ENCODE results near the gene ADCYAP1R1.

Gene ADCYAP1R1

DNA sequence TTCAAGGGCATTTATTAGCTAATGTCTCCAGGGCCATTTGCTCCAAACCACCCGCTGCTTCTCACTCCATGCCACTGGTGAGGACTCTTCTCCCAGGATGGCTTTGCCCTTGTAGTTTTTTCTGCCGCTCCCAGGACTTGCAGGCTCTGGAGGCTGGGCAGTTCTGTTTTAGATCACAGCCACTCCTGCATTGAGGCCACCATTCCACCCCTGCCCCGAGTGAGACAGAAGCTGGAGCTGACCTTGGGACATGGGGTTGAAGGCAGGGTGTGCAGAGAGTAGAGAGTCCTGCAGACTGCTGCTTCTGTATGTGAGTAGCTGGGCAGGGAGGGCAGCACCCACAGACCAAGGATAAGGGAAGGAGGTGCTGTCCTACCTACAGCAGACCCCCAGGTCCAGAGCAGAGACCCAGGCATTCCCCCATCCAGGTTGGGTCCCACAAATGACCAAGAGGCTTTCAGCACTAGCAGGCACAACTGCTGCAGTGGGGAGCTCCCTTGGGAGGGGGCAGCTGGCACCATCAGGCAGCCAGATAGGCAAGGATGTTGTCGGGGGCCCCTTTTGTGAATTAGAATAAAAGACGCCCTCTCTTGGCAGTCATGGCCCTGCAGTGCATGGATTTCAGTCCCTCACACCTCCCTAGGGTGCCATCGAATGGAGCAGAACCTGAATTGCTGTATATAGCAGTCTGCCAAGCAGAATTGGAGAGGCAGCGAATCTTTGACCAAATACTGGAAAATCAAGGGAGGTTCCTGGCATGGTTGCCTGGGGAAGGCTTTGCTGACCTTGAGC, 22.7 kb upstream of the ADCYAP1R1 start:
- no peak for DNase-seq (ENCODE audit: low read depth, low spot score)
- in situ Hi-C loops (cut with HindIII; ENCODE audit: low sequenced_read_pairs): no loop called here
- TF ChIP-seq, protein P1, sequence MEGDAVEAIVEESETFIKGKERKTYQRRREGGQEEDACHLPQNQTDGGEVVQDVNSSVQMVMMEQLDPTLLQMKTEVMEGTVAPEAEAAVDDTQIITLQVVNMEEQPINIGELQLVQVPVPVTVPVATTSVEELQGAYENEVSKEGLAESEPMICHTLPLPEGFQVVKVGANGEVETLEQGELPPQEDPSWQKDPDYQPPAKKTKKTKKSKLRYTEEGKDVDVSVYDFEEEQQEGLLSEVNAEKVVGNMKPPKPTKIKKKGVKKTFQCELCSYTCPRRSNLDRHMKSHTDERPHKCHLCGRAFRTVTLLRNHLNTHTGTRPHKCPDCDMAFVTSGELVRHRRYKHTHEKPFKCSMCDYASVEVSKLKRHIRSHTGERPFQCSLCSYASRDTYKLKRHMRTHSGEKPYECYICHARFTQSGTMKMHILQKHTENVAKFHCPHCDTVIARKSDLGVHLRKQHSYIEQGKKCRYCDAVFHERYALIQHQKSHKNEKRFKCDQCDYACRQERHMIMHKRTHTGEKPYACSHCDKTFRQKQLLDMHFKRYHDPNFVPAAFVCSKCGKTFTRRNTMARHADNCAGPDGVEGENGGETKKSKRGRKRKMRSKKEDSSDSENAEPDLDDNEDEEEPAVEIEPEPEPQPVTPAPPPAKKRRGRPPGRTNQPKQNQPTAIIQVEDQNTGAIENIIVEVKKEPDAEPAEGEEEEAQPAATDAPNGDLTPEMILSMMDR (IDR thresholded peaks at IDR 0.05; ENCODE audit: low read depth, low read length): no peak
- no peak overlapping the region for H3K4me3 ChIP-seq (ENCODE audit: low read depth, low read length)

GRCh38 chr7:31033674-31034300, 18.3 kb upstream of the ADCYAP1R1 start:
- DNase-seq (ENCODE audit: low read depth, low spot score): no peak
- no peak overlapping the region for H3K4me3 ChIP-seq (ENCODE audit: low read depth, low read length)
- TF ChIP-seq, protein P1 (IDR thresholded peaks at IDR 0.05; ENCODE audit: low read depth, low read length): no peak
- in situ Hi-C loops (cut with HindIII; ENCODE audit: low sequenced_read_pairs): no loop called here

GRCh38 chr7:31036924-31037323, 15.2 kb upstream of the ADCYAP1R1 start:
- no peak overlapping the region for H3K4me3 ChIP-seq (ENCODE audit: low read depth, low read length)
- DNase-seq (ENCODE audit: low read depth, low spot score): no peak
- TF ChIP-seq, protein P1 (IDR thresholded peaks at IDR 0.05; ENCODE audit: low read depth, low read length): no peak
- in situ Hi-C loops (cut with HindIII; ENCODE audit: low sequenced_read_pairs): no loop called here

DNA sequence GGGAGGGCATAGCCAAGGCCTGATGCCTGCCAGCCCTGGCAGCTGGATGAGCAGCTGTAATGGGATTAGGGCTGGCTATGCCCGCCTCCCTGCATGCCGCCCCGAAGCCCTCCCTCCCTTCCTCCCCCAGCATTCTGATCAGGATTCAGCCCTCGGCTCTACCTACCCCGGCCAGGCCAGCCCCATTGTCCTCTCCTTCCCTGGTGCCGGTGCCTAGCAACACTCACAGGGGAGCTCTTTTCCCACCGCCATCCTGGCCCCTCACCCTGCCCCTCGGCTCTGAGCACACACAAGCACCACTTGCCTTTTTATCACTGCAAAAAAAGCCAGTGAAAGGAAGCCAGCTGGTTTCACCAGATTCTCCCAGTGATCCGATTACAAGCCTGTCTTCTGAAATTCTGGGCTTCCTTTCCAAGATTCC, 9.0 kb upstream of the ADCYAP1R1 start:
- H3K4me3 ChIP-seq (ENCODE audit: low read depth, low read length): no peak overlapping the region
- in situ Hi-C loops (cut with HindIII; ENCODE audit: low sequenced_read_pairs): no loop called here
- TF ChIP-seq, protein P1 (IDR thresholded peaks at IDR 0.05; ENCODE audit: low read depth, low read length): no peak
- DNase-seq (ENCODE audit: low read depth, low spot score): no peak

DNA sequence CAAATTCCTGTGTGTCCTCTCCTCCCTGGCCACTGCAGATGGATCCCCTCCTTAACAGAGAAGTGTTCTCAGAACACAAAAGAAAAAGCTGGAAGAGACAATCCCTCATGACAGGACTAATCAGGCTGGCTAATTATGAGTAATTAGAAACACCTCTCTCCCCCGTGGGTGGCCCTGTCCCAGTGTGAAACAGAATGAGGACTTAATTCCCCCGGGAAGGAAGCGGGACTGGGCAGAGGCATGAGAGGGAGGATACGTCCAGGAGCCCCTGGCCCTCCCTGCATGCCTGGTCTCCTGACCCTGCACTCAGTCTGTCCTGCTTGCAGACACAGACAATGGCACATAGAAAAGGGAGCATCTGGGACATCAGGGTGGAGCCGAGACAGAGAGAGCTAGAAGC, 7.6 kb upstream of the ADCYAP1R1 start:
- no peak for DNase-seq (ENCODE audit: low read depth, low spot score)
- TF ChIP-seq, protein P1 (IDR thresholded peaks at IDR 0.05; ENCODE audit: low read depth, low read length): no peak
- in situ Hi-C loops (cut with HindIII; ENCODE audit: low sequenced_read_pairs): no loop called here
- no peak overlapping the region for H3K4me3 ChIP-seq (ENCODE audit: low read depth, low read length)

DNA sequence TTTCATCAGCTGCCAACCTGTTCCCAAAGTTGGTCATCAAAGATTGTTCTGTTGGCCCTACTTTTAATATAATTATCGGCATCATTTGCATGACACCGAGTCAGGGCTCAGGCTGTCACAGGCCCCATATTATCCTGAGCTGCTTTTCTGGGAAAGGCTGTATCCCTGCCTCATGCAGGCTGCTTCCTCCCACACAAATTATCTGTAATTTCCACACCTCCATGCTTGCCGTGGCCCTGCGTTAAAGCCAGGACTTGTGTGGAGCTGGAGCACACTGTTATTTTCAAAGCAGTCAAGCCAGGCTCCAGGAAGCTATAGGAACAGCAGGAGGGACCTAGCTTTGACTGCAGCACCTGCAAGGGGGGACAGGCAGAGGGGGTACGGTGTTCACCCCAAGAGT, 5.4 kb upstream of the ADCYAP1R1 start:
- no peak for DNase-seq (ENCODE audit: low read depth, low spot score)
- in situ Hi-C loops (cut with HindIII; ENCODE audit: low sequenced_read_pairs): no loop called here
- no peak overlapping the region for H3K4me3 ChIP-seq (ENCODE audit: low read depth, low read length)
- TF ChIP-seq, protein P1 (IDR thresholded peaks at IDR 0.05; ENCODE audit: low read depth, low read length): no peak

Data from astrocyte of the spinal cord (primary cell).